GM19193 (cell line): Measurements from ENCODE around the gene WDR70.

Source experiments
- POLR2A ChIP-seq: IDR thresholded peaks from 4 replicates; pipeline ENCODE4 v1.6.1; 2011; ENCODE audit not compliant: insufficient read depth, insufficient read length; ENCODE audit errors: extremely low read depth

The WDR70 gene

GRCh38 chr5:37757980-37758582, 379.0 kb downstream of the WDR70 start:
- TF ChIP-seq POLR2A: no peak

GRCh38 chr5:37767251-37767650, 388.1 kb downstream of the WDR70 start:
- no peak for TF ChIP-seq POLR2A

- TF ChIP-seq POLR2A: no peak
Observed at GRCh38 chr5:37767961-37768360, 388.8 kb downstream of the WDR70 start.

- no peak for TF ChIP-seq POLR2A
Observed at GRCh38 chr5:37768371-37768770, 389.3 kb downstream of the WDR70 start.

- no peak for TF ChIP-seq POLR2A
Observed at GRCh38 chr5:37769108-37769507, 390.0 kb downstream of the WDR70 start.

GRCh38 chr5:37769840-37770239, 390.7 kb downstream of the WDR70 start:
- no peak for TF ChIP-seq POLR2A

GRCh38 chr5:37770786-37771185, 391.7 kb downstream of the WDR70 start:
- no peak for TF ChIP-seq POLR2A

GRCh38 chr5:37771203-37771611, 392.1 kb downstream of the WDR70 start:
- no peak for TF ChIP-seq POLR2A

- no peak for TF ChIP-seq POLR2A
Observed at GRCh38 chr5:37771731-37772130, 392.6 kb downstream of the WDR70 start.

- TF ChIP-seq POLR2A: no peak
Observed at GRCh38 chr5:37772255-37772654, 393.1 kb downstream of the WDR70 start.

GRCh38 chr5:37773809-37774208, 394.7 kb downstream of the WDR70 start:
- no peak for TF ChIP-seq POLR2A

- TF ChIP-seq POLR2A: no peak
Observed at GRCh38 chr5:37774912-37775483, 395.9 kb downstream of the WDR70 start.

GRCh38 chr5:37776826-37777225, 397.7 kb downstream of the WDR70 start:
- no peak for TF ChIP-seq POLR2A

- no peak for TF ChIP-seq POLR2A
Observed at GRCh38 chr5:37777432-37778130, 398.5 kb downstream of the WDR70 start.

GRCh38 chr5:37786416-37786815, 407.3 kb downstream of the WDR70 start:
- TF ChIP-seq POLR2A: no peak

- no peak for TF ChIP-seq POLR2A
Observed at GRCh38 chr5:37786862-37787519, 407.9 kb downstream of the WDR70 start.
